Measurements from ENCODE around the gene ASPSCR1. TPM values are rescaled to one million over a fixed set of nuclear protein-coding genes. Genes with fewer than 3 reads are reported as not detected.

Gene ASPSCR1
- polyA plus RNA-seq, 4 donors: 19.5 to 39.0 (median 23.1) TPM

DNA sequence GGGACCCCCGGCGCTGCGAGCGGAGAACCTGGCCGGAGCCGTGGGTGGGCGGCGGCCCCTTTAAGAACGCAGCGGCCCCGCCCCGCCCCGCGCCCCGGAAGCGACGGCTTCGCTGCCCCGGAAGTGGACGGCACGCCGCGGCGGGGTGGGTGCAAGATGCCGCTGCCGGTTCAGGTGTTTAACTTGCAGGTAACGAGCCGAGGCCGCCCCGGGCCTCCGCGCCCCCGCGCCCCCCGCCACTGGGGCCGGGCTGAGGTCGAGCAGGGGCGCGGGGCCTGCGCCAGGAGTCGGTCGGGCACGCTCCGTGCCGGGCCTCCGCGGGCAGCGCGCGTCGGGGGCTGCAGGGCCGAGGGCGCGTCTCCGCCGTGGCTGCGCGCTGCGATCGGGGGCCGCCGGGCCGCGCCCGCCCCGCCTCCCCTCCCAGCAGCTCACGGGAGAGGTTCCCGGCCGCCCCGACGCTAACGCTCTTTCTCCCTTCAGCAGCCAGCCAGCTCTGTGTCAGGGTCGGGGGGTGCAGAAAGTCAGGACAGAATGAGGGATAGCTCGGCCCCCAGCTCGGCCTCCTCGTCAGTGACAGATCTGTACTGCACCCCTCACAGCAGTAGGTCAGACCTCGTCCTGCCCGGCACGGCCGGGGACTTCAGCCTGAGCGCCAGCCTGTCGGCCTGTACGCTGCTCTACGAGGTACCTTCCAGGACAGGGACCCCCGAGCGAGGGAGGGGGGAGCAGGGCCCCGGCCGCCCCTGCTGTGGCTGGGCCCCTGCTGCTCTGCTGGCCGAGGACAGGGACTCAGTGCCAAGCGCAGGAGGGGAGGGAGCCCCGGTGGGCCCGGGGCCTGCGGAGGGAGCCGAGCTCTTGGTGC lies 74.6 kb downstream of the ASPSCR1 start, which contains the start of the genes GPS1 and RFNG:
Gene GPS1 (plus strand): TSS at position 123 of the 862 bp plus-strand sequence. CDS start 34 bp downstream, at position 157.
Gene RFNG (minus strand): TSS at position 36 of the 862 bp plus-strand sequence. CDS start 45 bp downstream, outside the sequence.
- DNase-seq (ENCODE audit: low read depth in 4 of 4, low spot score in 3 of 4): no peak

DNA sequence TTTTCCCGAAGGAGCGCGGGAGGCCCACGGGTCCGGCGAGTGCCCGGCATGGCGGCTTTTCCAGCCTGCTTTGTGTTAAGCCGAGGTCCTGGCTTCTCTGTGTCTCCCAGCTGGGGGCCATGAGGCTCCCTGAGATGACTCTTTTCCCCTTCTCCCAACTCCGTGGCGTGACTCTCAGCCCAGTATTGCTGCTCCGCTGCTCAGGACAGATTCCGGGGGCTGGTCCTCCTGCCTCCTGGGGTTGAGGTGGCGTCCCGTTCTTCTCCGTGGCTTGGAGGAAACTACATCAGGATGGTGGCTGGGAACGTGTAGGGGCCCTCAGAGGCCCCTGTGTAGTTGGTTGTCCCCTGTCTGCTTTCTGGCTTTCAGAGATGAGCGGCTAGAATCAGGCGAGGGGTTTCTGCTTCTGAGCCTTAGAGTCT lies 75.2 kb downstream of the ASPSCR1 start:
- DNase-seq (ENCODE audit: low read depth in 4 of 4, low spot score in 3 of 4): no peak

DNA sequence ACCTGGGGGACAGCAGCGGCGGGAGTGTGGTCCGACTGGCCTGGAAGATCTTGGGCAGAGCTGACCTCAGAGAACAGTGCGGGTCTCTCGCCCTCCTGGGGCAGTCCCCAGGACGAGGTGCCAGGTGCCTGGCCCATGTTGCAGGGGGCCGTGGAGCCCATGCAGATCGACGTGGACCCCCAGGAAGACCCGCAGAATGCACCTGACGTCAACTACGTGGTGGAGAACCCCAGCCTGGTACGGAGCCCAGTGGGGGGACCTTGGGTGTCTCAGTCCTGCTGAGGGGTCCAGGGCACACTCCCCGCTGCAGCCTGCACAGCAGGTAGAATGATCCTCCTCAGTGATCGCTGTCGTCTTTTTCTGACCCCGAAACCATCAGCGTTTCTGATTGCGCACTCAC lies 75.7 kb downstream of the ASPSCR1 start:
- no peak for DNase-seq (ENCODE audit: low read depth in 4 of 4, low spot score in 3 of 4)

DNA sequence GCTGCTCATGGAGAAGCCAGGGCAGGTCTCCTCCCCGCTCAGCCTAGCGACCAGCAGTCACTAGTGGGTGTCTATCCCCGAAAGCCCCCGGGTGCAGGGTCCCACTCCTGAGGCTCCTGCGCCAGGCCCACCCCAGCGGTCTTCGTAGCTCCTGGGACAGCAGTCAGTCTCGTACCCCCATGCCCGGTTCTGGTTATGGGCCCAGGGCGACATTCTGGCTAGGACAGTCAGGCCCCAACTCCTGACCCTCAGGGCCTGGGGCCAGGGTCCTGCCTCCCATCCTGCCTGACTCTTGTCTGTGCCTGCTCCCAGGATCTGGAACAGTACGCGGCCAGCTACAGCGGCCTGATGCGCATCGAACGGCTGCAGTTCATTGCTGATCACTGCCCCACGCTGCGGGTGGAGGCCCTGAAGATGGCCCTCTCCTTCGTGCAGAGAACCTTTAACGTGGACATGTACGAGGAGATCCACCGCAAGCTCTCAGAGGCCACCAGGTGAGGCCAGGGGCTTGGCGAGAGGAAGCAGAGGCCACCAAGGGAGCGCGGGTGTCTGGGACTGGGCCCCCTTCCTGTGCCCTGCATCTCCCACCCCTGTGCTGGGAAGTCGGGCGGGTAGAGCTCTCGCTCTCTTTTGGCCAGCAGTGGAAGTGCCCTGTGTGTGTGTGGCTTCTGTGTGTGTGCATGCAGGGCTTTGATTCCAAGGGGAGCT lies 76.3 kb downstream of the ASPSCR1 start:
- no peak for DNase-seq (ENCODE audit: low read depth in 4 of 4, low spot score in 3 of 4)

DNA sequence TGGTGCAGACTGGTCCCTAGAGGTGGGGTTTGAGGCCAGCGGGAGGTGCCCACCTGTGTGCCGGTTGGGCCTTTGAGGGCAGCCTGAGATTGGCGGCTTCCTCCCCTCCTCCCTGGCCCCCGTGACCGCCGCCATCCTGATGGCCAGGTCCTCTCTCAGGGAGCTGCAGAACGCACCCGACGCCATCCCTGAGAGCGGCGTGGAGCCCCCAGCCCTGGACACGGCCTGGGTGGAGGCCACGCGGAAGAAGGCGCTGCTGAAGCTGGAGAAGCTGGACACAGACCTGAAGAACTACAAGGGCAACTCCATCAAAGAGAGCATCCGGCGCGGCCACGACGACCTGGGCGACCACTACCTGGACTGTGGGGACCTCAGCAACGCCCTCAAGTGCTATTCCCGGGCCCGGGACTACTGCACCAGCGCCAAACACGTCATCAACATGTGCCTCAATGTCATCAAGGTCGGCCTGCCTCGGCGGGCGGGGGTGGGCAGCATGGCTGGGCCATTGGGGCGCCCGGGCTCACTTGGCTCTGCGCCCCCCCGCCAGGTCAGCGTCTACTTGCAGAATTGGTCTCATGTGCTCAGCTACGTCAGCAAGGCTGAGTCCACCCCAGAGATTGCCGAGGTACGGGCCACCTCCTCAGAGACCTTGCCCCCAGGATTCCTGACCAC lies 77.1 kb downstream of the ASPSCR1 start:
- DNase-seq (ENCODE audit: low read depth in 4 of 4, low spot score in 3 of 4): no peak

DNA sequence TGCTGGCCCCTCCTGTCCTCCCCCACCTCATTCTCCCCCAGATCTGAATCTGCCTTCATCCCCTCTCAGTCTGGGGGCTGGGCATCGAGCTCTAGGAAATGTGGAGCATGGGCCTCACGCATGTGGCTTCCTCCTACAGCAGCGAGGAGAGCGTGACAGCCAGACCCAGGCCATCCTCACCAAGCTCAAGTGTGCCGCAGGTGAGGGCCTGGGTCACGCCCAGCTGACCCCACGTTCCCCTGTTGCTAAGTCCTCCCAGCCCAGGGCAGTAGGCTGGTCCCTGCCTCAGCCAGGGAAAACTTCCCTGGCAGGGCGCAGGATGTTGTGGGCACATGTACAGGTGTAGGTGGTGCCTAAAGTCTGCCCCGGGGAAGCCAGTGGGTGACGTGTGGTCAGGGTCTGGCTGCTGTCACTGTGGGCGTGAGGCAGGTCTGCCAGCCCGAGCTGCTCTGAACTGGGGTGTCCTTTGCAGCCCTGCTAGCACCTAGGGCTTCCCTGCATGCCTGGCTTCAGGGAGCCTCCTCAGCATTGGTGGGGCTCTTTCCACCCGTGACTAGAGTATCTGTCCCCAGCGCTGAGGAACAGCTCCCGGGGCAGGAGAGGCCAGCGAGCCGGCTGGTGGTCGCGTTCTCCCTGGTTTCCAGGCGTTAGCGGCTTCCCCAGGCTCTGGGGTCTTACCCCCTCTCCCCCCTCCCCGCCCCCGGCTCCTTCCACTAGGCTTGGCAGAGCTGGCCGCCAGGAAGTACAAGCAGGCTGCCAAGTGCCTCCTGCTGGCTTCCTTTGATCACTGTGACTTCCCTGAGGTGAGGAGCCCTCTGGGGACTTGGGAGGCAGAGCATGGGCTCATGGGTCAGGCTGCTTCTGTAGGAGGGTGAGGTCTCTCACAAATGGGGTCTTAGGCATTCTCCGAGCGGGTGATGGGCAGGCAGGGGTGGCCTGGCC lies 77.9 kb downstream of the ASPSCR1 start:
- no peak for DNase-seq (ENCODE audit: low read depth in 4 of 4, low spot score in 3 of 4)

DNA sequence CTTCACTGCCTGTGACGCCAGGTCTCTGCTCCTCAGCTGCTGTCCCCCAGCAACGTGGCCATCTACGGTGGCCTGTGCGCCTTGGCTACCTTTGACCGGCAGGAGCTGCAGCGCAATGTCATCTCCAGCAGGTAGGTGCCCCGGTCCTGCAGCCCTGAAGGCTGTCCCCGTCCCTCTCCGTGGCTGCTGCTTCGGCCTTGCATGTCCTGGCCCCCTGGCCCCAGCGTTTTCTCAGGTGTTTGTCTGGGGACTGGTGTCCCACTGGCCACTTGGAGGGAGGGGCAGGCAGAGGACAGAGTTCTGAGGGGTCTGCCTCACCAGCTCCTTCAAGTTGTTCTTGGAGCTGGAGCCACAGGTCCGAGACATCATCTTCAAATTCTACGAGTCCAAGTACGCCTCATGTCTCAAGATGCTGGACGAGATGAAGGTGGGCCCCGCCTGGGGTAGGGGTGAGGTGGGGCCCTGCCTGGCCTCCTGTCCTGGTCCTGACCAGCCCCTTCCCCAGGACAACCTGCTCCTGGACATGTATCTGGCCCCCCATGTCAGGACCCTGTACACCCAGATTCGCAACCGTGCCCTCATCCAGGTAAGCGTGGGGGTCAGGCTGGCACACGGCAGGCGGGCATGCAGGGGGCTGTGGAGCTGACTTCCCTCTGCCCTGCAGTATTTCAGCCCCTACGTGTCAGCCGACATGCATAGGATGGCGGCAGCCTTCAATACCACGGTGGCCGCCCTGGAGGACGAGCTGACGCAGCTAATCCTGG lies 78.7 kb downstream of the ASPSCR1 start:
- no peak for DNase-seq (ENCODE audit: low read depth in 4 of 4, low spot score in 3 of 4)

DNA sequence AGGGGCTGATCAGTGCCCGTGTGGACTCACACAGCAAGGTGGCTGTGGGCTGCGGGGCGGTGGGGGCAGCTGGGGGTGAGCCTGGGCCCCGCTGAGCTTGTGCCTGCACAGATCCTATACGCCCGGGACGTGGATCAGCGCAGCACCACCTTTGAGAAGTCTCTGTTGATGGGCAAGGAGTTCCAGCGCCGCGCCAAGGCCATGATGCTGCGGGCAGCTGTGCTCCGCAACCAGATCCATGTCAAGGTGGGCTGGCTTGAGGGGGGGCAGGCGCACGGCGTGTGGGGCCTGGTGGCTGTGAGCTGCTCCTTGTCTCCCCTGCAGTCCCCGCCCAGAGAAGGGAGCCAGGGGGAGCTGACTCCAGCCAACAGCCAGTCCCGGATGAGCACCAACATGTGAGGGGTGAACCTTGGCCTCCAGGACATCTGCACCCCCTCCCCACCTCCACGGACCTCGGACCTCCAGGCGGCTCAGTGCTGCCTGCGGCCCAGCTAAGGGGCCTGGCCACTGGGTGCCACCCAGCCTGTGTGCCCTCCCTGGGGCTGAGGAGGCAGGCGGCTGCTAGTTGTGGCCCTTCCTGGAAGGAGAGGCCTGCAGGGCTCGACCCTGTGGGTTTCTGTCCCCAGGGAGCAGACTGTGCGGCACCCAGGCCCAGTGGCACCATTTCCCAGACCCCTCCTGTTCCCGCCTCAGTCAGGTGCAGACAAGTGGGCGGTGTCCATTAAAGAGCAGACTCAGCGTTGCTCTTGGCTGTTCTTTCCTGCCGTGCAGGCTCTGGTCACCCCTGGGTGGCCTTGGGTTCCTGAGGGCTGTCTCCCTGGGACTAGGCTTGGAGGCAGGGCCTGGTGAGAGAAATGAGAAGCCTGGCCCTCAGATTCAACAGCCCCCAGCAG lies 79.5 kb downstream of the ASPSCR1 start:
- no peak for DNase-seq (ENCODE audit: low read depth in 4 of 4, low spot score in 3 of 4)

DNA sequence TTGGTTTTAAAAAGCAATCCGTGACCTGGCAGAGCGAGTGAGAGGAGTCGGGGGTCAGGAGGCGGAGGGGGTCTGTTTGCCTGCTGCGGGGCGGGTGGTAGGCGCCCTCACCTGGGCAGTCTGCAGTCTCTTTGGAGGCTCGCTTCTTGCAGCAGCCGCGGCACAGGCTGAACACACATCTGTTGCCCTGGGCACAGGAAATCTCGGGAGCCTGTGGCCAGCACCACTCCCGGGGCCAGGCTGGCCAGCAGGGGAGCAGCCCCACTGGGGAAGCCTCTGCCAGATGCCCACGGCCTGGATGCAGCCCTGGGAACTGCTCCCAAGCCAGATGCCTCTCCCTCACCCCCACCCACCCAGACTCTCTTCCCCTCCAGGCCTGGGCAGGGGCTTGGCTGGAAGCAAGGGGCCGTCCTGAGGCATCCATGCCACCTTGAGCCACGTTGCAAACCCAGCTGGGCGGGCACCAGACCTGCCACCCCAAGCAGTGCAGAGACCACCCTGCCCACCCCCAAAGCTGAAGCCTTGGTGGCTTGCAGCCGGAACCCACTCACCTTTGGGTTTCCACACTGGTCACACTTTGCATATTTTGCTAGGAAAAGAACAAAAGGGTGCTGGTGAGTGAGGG lies 80.9 kb downstream of the ASPSCR1 start:
- no peak for DNase-seq (ENCODE audit: low read depth in 4 of 4, low spot score in 3 of 4)

DNA sequence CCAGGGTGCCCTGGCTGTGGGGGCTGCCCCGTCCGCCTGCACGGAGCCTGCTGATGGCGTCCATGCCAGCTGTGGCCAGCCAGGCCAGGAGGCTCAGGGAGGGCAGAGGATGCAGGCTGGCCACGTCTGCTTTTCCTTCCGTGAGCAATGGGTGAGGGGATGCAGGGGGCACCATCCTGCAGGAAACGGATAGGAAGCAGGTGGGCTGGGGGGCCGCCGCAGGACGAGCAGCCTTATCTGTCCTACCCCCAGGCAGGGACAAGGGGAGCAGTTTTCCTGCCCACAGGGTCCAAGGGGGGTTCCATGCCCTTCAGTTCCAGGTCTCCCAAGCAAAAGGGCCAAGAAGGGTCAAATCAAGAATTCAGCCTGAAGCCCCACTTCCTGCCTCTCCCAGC lies 81.4 kb downstream of the ASPSCR1 start:
- DNase-seq (ENCODE audit: low read depth in 4 of 4, low spot score in 3 of 4): no peak

DNA sequence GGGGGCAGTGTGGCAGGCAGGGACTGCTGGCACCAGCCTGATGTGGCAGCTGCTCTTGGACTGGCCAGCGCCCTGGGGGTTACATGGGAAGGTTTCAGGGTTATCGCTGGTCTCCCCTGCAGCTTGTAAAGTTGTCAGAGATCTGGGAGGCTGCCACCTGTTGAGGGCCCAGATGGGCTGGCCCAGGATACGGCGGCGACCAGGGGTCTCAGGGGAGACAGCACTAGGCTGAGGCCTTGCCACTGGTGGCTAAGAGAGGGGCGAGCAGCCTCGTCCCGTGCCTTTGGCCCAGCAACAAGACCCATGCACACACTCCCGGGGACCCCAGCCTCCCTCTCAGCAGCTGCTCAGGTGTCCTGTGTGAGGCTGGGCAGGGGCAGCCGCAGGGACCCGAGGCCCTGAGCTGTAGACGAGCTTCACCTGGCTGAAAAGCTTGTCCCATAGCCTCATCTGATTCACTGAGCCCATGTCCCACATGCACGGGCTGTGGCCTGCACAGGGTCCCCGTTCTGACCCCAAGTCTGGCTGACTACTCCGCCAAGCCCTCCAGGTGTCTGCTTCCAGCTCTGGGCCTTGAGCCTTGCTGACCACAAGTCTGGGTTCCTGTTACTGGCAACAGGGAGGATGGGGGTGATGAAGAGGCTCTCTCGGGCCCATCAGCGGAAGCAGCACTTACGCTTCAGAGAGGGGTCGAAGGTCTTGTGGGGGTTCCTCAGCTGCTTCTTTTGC lies 82.0 kb downstream of the ASPSCR1 start:
- DNase-seq (ENCODE audit: low read depth in 4 of 4, low spot score in 3 of 4): no peak

DNA sequence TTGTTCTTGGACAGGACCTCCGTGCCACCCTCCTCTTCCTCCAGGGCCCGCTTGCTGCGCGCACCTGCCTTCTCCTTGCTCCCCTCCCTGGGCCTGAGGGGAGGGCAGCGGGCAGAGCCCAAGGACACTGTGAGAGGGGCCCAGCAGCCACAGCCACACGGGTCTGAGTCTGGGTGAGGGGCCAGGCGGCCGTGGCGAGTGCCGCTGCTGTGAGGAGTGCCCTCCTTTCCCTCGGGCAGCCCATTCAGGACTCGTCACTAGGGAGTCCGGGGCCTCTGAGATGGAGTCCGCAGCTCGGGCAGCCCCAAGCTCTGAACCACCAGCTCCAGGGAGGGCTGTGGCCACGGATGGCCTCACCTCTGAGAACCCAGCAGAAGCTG lies 82.6 kb downstream of the ASPSCR1 start:
- DNase-seq (ENCODE audit: low read depth in 4 of 4, low spot score in 3 of 4): no peak

DNA sequence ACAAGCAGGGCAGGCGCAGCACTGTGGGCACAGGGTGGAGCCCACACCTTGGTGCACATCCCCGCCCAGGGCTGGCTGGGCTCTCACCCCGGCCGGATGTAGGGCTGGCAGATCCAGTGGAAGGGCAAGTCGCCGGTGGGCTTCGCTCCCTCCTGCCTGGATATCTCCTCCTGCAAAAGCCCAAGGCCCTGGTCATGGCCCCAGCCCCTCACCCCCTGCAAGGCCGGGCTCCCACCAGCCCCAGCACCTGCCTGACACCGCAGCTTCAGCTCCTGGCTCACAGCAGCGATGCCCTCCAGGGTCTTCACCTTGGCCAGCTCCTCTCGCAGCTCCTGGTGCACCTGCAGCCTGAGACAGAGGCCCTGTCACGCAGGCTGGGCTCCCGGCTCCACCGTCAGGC lies 83.2 kb downstream of the ASPSCR1 start:
- DNase-seq (ENCODE audit: low read depth in 4 of 4, low spot score in 3 of 4): no peak

DNA sequence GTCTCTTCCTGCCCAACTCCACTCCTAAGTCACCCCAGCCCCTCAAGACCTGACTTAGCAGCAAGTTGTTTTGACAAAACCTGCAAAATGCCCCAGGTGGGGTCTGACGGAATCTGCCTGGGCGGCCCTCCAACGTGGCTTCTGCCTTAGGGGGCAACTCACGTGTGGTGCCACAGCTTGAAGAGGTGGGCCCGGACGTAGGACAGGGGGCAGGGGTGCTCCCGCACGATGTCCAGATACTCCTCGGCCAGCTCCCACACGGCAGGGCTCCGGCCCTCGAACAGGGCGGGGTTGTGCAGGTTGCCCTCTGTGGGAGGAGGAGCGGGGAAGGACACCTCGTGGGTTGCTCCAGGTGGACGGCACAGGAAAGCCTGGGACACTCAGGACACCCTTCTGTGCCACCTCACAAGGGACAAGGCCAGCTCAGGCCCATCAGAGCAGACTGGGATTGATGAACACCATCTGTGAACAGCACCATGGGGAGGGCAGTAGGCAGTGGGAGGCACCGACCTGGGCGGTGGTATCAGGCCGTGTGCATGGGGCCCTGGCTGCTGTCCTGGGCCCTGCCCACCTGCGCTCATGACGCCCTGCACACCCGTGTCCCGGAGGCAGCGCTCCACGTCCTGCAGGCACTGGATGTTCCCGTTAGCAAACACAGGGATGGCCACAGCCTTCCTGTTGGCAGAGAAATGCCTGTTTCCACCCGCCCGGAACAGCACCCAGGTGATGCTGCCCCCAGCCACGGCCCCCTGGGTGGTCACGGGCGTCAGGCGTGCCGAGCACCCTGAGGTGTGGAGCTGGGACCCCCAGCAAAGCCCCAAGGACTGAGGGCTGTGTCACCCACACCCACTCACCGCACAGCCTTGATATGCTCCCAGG lies 83.9 kb downstream of the ASPSCR1 start:
- DNase-seq (ENCODE audit: low read depth in 4 of 4, low spot score in 3 of 4): no peak

DNA sequence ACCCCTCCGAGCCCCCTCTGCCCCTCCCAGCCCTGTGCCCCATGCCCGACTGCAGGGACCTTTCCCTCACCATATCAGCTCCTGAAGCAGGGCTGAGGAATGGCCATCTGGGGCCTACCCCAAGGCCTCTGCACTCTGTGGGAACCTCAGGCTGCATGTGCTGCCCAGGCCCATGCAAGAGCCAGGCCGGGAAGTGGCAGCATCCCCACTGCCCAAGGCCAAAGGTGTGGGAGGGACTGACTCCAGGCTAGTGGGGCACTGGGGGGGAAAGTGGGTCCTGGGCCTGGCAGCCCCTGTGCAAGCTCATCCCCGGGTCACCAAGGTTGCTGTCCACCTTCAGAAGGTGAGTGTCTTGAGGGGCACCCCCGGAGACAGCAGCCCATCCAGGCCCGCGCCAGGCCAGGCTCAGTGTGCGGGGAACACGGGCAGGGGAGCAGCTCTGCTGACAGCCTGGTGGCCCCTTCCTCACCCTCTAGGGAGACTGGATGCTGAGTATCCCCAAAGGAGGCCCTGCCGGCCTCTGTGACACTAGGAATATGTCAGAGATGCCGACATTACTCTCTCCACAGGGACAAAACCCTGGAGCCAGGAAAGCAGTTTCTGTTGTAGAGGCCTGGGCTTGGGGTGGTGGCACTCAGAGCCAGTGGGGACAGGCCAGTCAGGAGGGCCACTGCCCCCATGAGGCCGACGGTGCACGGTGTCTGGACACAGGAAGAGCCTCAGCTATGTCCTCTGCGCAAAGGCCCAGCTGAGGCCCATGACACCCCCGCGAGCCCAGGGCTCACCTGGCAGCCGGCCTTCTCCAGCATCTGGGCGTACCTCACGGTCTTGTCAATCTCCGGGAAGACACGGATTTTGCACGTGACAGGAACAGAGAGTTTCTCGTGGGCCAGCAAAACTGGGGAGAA lies 84.9 kb downstream of the ASPSCR1 start:
- DNase-seq (ENCODE audit: low read depth in 4 of 4, low spot score in 3 of 4): no peak
